Kidney (tissue), 14 donors: Measurements from ENCODE around the gene SPATA7. TPM values are rescaled to one million over a fixed set of nuclear protein-coding genes. Genes with fewer than 3 reads are reported as not detected.

Experiments
- DNase-seq, 5 donors: peaks; one replicate each; pipeline ENCODE4 v3.0.0-alpha.2; 2013 to 2020
- FAIRE-seq: peaks from 2 replicates; lab custom pipeline; 2012; peaks lifted over from hg19 to GRCh38; lab: Jason Lieb, UNC
- H3K27ac ChIP-seq, 2 donors: one replicate each; pipeline ENCODE4 v1.7.0; 2013; ENCODE audit warnings: low read depth in 2 of 2, low read length in 2 of 2, inconsistent platforms in 1 of 2
- H3K27me3 ChIP-seq: one replicate; pipeline ENCODE4 v1.7.1; 2013; ENCODE audit warnings: low read length, inconsistent platforms; ENCODE audit not compliant: control insufficient read depth, insufficient read depth
- H3K36me3 ChIP-seq, 3 donors: one replicate each; pipeline versions ENCODE4 v1.7.0 to v1.7.1; 2013; ENCODE audit warnings: low read length in 3 of 3, control low read depth in 1 of 3, inconsistent platforms in 1 of 3; ENCODE audit not compliant: insufficient read depth in 3 of 3, control insufficient read depth in 2 of 3
- H3K4me1 ChIP-seq, 3 donors: one replicate each; pipeline versions ENCODE4 v1.7.0 to v1.7.1; 2013; ENCODE audit warnings: low read length in 3 of 3, inconsistent platforms in 1 of 3, low read depth in 1 of 3; ENCODE audit not compliant: control insufficient read depth in 2 of 3, insufficient read depth in 2 of 3
- H3K4me3 ChIP-seq, 3 donors: one replicate each; pipeline versions ENCODE4 v1.7.0 to v1.8.1; 2013; ENCODE audit warnings: low read length in 3 of 3, control low read depth in 1 of 3, inconsistent platforms in 1 of 3
- H3K9ac ChIP-seq, 3 donors: one replicate each; pipeline versions ENCODE4 v1.7.0 to v1.7.1; 2013; ENCODE audit warnings: low read length in 3 of 3, control low read depth in 1 of 3, inconsistent platforms in 1 of 3
- H3K9me3 ChIP-seq, 3 donors: one replicate each; pipeline versions ENCODE4 v1.7.0 to v1.7.1; 2013; ENCODE audit warnings: low read length in 3 of 3, control low read depth in 1 of 3, inconsistent platforms in 1 of 3; ENCODE audit not compliant: control insufficient read depth in 2 of 3, insufficient read depth in 1 of 3
- intact Hi-C: fragments of 100-400 bp; cut with DNase I; formaldehyde crosslinking; loops from one replicate; pipeline ENCODE4 v1.11.1; 2022
- polyA plus RNA-seq: library from polyadenylated mRNA; stranded (reverse); fragments of 350-450 nt; fragmentation: Illumina TruSeq; extraction: RNeasy Lipid Tissue Mini Kit (QIAGEN cat#74804); gene quantifications from one replicate; pipeline ENCODE4 v1.2.3, GENCODE V29; 2014; ENCODE audit warnings: low read depth, low replicate concordance; ENCODE audit not compliant: insufficient read depth
- total RNA-seq: library from RNA; stranded (reverse); fragmentation: NEBNext Ultra II Directional; extraction: Animal tissue kit (Norgen Biotek cat#: 25700); gene quantifications from one replicate; pipeline ENCODE4 v1.2.1, GENCODE V29; 2021
- TF ChIP-seq, protein P1 (sequence below): IDR thresholded peaks from 3 replicates; pipeline ENCODE4 v1.5.1; 2012; ENCODE audit warnings: mild to moderate bottlenecking, moderate library complexity, borderline replicate concordance; ENCODE audit not compliant: insufficient read depth; ENCODE audit errors: extremely low read depth
- donor health status: control.
- donor health status: control.
- donor health status: control.
- donor health status: control.
- donor health status: control.
- donor health status: DM: yes; HTN: yes; CAD: no.
- donor health status: Normal renal cell carcinoma (clear cell type).

Gene SPATA7
- total and polyA plus RNA-seq, 2 donors from 2014 or later = 14.0 to 17.4 TPM

DNA sequence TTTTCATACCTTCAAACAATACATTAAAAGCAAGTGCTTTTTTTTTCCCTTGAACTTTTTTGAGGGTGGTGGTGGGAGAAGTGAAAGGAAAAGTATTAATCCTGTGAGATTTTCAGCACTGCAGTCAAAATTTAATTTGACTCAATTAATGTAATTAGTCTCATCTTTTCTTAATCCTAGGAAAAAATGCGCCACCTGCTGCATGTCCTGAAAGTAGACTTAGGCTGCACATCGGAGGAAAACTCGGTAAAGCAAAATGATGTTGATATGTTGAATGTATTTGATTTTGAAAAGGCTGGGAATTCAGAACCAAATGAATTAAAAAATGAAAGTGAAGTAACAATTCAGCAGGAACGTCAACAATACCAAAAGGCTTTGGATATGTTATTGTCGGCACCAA, 52.2 kb downstream of the SPATA7 start:
- no peak for FAIRE-seq

DNA sequence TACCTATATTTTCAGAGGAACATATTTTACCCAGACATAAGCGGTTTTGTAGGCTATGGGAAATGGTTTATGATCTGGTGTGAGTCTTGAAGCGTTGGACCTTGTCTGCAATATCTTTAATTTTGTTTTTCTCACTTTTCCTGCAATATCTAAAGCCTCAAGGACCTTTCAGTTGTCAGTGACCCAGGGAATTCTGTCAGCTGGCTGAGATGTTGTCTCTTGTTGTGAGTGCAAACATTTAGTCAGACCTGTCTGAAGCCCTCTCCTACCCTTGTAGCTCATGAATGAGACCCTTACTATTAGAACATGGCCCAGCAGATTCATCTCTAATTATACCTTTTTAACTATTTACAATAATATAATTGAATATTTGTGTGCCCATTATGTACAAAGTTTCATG, 53.6 kb downstream of the SPATA7 start:
- FAIRE-seq (no peak), DNase-seq (no peak)
- H3K9ac ChIP-seq = no peak overlapping the region
- intact Hi-C loops = no loop called here
- H3K4me1 ChIP-seq = no peaks in the 10 kb centered on the region
- no peaks in the 10 kb centered on the region for H3K9me3 ChIP-seq
- H3K27ac ChIP-seq = no peak overlapping the region
- TF ChIP-seq, protein P1, sequence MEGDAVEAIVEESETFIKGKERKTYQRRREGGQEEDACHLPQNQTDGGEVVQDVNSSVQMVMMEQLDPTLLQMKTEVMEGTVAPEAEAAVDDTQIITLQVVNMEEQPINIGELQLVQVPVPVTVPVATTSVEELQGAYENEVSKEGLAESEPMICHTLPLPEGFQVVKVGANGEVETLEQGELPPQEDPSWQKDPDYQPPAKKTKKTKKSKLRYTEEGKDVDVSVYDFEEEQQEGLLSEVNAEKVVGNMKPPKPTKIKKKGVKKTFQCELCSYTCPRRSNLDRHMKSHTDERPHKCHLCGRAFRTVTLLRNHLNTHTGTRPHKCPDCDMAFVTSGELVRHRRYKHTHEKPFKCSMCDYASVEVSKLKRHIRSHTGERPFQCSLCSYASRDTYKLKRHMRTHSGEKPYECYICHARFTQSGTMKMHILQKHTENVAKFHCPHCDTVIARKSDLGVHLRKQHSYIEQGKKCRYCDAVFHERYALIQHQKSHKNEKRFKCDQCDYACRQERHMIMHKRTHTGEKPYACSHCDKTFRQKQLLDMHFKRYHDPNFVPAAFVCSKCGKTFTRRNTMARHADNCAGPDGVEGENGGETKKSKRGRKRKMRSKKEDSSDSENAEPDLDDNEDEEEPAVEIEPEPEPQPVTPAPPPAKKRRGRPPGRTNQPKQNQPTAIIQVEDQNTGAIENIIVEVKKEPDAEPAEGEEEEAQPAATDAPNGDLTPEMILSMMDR = no peak
- H3K36me3 ChIP-seq = peaks cover 0 to 4% (median 0%) of the 10 kb centered on the region in 3 donors
- H3K27me3 ChIP-seq = no peaks in the 10 kb centered on the region
- no peak overlapping the region for H3K4me3 ChIP-seq

More for the DNA sequence above, 52.2 kb downstream of the SPATA7 start:
- Histone ChIP-seq H3K9me3 (no peaks in the 10 kb centered on the region), H3K36me3 (peaks cover 0 to 5% (median 4%) of the 10 kb centered on the region in 3 donors), H3K9ac (no peak overlapping the region), H3K27me3 (no peaks in the 10 kb centered on the region), H3K4me1 (no peaks in the 10 kb centered on the region), H3K4me3 (no peak overlapping the region), H3K27ac (no peak overlapping the region)
- no peak for DNase-seq
- TF ChIP-seq, protein P1 = no peak
- intact Hi-C loops = no loop called here

DNA sequence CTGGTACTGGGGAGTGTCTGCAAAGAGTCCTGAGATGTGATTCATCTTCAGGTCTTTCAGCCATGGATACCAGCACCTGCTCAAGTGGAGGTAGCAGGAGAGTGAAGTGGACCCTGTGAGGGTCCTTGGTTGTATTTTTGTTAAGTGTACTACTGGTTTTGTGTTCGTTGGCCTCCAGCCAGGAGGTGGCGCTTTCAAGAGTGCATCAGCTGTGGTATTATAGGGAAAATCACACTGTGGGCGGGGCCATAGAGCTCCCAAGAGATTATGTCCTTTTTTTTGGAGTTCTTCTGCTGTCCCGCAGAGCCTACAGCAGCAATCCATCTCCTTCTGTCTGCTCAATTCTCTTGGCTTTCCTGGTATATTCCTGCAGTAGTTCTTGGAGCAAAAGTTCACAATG, 66.8 kb downstream of the SPATA7 start:
- Histone ChIP-seq H3K27ac (no peak overlapping the region), H3K27me3 (no peaks in the 10 kb centered on the region), H3K9ac (no peak overlapping the region), H3K36me3 (peaks cover 0 to 7% (median 0%) of the 10 kb centered on the region in 3 donors), H3K4me1 (no peaks in the 10 kb centered on the region), H3K4me3 (no peak overlapping the region), H3K9me3 (no peaks in the 10 kb centered on the region)
- DNase-seq (no peak), FAIRE-seq (no peak)
- intact Hi-C loops = no loop called here
- TF ChIP-seq, protein P1 = no peak

DNA sequence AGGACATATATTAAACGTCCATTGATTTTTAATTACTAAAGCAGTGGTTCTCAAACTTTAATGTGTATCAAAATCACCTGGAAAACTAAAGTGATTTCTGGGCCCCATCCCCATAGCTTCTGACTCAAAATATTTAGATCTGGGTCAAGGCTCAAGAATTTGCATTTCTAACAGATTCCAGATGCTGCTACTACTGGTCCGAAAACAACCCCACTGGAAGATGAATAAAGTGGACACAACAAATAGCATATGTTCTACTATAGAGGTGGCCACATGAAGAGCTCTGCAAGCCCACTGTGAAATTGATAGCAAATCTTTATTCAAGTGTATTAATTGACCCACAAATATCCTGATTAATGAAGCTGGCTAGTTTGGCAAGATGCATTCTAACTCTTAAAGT, 69.4 kb downstream of the SPATA7 start:
- no peak overlapping the region for H3K27ac ChIP-seq
- FAIRE-seq (no peak), DNase-seq (no peak)
- peaks cover 0 to 7% (median 0%) of the 10 kb centered on the region in 3 donors for H3K36me3 ChIP-seq
- H3K4me3 ChIP-seq = no peak overlapping the region
- H3K9me3 ChIP-seq = no peaks in the 10 kb centered on the region
- TF ChIP-seq, protein P1 = no peak
- no peaks in the 10 kb centered on the region for H3K4me1 ChIP-seq
- intact Hi-C loops = no loop called here
- no peak overlapping the region for H3K9ac ChIP-seq
- no peaks in the 10 kb centered on the region for H3K27me3 ChIP-seq
